T follicular helper cell (primary cell): ENCODE data around the gene TTC8.

Experiments
- DNase-seq: peaks from one replicate; pipeline ENCODE4 v3.0.0-alpha.2; 2020; ENCODE audit warnings: low read depth

Gene TTC8

DNA sequence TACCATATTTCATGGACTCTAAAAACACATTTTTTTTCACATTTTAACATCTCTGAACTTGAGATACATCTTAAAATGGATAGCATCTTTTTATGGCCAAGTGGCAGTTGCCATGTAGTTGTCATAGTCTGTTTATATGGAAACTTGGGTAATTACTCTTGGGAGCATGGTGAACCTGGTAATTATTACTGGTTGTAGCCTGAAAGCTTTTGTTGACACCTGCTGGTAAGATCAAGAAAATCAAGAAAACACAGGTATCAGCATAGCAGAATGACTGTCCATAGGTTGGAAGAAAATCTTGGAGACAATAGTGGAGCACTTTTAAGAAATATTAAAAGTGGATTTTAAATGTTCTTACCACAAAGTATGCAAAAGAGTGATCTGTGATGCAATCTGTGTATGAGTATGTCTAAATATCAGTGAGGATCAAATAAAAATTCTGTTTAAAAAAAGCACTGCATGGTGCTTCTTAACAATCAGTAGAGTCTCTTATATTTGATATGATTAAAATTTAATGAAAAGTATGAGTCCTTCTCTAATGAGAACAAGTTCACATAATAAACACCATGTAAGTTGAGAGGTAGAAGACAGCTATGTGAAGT is 44.2 kb downstream of the TTC8 start:
- DNase-seq = no peak

DNA sequence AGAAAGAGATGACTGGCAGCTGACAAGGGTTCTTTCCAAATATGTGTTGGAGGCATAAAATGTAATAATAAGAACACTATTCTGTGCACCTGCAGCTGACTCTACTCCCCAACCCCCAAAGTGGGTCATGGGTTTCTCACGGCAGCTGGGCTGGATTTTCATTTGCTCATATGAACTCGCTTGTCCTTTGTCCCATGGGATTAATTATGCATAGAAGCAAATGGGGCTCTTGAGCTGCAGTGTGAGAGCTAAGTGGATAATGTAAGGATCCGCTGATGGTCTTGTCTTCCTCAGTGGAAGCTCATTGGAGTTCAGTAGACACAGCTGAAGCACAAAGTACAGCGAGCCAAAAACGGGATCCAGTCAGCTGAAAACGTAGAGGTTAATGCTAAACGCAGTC is 46.3 kb downstream of the TTC8 start:
- DNase-seq = no peak

DNA sequence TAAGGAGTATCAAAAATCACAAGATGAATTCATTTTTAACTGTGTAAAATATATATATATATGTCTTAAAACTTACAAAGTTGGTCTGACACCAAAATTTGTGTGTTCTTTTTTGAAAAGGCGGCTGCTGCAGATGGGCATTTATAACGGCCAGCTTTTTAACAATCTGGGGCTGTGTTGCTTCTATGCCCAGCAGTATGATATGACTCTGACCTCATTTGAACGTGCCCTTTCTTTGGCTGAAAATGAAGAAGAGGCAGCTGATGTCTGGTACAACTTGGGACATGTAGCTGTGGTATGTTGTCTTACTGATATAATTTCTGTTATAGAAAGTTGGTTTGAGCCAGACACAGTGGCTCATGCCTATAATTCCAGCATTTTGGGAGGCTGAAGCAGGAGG is 47.0 kb downstream of the TTC8 start:
- DNase-seq = no peak

DNA sequence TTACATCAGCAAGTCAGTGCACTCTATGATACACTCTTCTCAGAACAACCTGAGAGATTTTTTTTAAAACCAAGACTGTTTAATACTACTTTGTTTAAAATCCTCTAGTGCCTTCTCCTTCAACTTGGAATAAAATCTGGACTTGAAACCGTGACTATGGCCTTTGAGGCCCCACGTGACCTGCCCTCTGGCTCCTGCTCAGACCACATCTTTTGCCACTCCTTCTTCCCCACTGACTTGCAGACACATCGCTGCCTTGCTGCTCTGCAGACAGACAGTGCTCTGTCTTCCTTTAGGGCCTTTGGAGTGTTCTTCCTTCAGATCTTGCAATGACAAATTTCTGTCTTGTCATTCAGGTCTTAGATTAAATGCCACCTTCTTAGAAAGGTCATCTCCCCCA is 48.5 kb downstream of the TTC8 start:
- no peak for DNase-seq

DNA sequence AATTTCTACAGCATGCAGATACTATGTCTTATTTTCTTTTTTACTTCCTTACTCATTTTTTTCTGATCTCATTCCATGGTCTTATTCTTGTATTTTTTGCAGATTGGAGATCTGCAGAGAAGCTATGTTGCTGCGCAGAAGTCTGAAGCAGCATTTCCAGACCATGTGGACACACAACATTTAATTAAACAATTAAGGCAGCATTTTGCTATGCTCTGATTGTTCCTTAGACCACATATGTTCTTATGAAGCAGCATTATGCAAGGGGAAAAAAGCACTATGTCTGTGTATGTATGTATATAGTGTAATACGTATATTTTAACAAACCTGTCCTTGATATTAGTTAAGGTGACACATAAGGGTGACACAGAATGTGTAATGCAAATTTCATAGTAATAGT is 52.7 kb downstream of the TTC8 start:
- DNase-seq = no peak

DNA sequence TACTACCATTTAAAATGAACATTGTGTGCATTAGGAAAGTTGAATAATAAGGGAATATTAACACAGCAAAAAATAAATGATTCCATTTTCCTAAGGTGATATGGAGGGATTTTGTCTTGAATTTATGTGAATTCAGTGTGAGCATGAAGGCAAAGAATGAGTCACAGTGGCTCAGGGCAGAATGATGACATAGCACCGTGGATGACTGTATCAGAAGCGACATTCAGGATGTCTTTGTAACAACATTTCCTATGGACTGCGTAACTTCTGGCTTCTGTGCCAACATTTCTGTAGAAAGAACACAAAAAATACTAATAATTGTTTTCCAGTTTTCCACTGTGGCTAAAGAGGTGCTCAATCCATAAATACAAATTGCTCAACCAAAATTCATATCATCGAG is 54.6 kb downstream of the TTC8 start:
- DNase-seq = no peak

DNA sequence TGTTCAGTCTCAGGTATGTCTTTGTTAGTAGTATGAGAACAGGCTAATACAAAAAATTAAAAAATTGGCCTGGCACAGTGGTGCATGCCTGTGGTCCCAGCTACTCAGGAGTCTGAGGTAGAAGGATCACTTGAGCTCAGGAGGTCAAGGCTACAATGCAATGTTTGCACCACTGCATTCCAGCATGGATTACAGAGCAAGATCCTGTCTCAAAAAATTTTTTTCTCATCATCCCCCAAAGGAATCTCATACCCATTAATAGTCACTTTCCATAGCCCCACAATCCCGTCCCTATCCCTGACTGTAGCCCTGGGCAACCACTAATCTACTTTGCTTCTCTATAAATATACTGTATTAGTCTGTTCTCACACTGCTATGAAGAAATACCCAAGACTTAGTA is 57.8 kb downstream of the TTC8 start:
- DNase-seq = no peak

DNA sequence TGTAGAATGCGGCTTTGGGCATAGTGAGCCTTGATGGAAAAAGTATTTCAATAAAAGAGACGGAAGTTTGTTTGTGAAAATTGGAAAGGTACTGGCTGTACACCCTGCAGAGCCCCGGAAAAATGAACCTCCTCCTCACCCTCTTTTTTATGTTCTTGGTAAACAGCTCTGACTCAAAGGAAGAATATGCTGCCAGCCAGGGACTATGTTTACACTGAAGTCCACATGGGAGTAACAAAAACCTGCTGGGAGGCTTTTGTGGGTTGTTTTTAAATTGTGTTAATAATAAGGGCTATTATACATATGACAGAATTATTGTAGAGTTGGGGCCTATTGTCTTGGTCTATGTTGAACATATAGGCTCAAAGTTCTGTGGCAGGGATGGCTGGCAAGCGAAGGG is 70.7 kb downstream of the TTC8 start:
- no peak for DNase-seq

DNA sequence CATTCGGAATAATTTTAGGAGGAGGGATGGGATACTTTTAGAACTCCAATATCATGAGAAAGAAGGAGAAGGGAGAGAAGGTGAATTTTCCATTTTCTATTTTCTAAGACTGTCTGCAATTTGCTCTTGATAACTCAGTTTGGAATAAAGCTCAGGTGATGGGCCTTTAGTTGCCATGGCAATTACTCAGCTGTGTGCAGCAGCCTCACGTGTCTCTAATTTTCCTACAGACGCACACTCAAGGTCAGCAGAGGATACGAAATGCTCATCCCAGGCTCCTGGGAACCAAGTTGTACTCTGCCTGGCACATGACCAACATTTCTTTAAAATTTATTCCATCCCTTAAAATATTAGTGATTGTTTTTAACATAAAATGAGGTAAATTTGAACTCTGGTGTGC is 76.7 kb downstream of the TTC8 start:
- DNase-seq = no peak

DNA sequence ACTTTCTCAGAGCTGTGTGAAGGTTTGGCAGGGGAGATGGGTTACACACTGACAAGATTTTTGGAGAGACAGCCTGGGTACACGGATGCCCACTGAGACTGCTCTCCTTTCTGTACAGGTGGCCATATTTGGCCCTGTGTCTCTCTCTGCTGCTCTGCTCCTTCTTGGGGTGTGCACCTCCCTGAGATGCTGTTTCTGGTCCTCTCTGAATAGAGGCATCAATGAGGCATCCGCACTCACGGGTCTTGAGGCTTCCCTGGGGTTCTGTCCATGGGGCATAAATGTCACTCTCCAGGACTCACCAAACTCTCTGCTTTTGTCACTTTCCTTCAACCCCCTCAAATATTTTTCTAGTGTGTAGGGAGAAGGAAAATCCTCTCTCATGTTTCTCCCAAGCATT is 77.5 kb downstream of the TTC8 start:
- DNase-seq = no peak

DNA sequence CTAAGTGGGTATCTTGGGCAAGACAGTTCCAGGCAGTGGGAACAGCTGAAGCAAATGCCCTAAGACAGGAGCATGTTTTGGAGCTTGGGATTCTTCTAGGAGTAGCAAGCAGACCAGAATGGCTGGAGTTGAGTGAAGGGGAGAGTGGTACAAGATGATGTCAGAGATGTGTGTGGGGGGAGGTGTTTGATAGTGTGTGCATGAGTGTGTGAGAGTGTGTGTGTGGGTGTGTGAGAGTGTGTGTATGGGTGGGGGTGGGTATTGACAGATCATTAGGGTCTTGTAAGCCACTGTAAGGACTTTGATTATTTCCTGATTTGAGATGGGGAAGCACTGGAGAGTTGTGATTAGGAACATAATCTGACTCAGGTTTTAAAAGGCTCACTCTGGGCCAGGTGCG is 78.4 kb downstream of the TTC8 start:
- no peak for DNase-seq

DNA sequence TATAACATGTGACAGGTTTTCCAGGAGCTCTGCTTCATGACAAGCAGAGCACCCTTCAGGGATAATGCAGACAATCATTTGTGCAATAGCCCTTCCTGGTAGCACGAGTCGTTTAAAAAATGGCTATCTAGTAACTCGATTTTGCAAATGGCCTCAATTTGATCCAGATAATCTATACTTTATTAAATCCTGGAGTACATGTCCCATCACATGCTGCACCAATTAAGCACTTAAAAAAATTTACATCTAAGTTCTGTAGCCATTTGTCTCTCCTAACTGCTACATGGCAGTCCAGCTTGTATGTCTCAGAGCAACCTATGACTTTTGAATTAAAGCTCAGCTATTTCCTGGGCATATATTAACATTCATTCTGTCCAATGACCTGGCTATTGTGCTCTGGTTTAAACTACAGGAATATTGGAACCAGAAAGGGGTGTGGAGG is 79.8 kb downstream of the TTC8 start:
- DNase-seq = no peak

DNA sequence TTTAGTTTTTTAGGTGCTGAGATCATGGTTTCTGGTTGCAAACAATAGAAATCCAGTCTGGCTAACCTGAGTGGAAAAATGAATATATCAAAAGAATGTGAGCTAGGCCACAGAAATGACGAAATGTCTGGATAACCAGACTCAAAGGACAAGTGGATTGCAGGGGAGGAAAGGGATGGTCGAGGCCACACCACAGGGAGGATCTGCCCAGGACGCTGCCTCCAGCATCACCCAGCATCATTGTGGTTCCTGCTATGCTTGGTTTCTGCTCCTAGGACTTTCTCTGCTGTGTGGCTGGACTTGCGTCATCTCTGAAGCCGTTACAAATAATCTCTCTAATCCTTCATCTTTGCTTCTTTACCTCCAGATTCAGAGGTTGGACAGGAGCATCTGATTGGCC is 80.4 kb downstream of the TTC8 start:
- no peak for DNase-seq

DNA sequence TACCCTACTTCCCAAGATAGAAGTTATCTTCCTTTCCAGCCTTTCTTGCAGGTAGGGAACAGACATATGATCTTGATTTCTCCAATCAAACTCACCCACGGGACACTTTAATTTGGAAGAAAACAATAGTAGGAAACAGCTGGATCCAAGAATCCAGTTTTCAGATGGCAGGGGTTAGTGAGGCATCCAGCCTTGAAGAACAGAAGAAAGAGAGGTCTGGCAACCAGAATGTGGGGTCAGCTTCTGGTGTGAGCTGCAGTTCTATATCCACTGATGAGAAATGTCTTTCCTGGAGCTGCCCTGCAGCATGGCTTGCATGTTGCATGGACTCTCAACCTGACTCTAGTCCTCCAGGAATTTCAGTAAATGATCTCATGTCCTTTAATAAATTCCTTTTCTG is 83.8 kb downstream of the TTC8 start:
- no peak for DNase-seq

DNA sequence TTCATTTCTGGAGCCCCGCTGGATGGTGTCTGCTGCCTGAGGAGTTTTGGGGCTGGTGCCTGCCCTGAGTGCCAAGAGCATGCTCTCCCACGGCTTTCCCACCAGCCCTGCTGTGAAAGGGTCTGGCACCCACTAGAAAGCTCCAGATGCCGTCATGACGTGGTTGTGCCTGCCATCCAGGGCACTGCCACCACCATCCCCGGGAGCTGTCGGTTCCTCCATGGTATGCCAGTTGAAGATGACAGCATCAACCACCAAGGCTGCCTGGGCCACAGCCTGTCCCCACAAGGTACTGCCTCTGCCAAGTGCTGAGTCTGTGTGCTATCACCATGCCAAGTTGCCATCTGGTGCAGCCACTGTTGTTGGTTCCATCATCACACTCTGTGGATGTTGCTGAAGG is 85.9 kb downstream of the TTC8 start:
- DNase-seq = no peak

DNA sequence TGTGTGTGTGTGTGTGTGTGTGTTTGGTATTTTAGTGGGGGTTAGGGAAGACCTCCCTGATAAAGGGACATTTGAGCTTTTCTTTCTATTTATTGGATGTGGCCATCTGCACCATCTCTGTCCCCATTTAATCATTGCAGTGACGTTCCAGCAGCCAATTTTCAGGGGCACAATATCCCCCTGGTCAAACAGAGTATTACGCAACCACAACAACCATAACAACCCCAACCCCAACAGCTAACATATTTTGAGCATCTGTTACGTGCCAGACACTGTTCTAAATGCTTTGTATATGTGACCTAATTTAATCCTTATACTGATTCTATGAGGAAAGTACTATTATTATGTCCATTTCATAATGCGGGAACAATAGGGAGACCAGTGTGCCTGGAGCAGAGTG is 87.4 kb downstream of the TTC8 start:
- DNase-seq = no peak

DNA sequence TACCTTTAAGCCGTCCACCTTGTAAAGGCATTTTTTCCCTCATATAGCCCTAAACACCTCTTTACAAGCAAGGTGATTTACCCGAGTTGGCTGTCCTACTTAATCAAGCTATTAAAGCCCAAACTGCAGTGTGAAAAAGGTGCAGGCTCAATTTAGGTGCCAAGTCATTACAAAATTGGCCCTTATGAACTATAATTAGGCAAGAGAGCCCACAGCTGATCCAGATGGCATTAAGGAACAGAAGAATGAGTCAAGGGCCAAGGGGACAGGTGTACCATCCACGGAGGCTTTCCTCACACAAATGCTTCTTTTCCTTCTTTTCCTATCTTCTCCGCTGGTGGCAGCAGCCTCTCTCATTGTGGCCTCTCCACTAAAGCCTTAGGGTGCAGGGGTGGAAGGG is 90.5 kb downstream of the TTC8 start:
- DNase-seq = no peak

DNA sequence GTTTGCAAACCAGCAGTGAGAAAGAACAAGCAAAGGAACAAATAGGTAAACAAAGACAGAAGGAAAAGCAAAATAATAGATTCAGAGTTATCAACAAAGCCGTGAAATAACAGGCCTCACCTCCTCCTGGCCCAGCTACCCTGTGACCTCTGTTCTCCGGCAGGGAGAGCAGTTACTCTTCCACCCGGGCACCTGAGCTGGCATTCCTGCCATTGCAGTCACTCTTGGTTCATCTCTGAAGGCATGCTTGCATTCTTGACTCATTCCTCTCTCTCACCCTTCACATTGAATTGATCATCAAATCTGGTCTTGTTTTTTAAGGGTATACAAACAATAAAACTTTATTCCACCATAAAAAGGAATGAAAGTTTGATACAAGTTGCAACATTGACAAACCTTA is 95.1 kb downstream of the TTC8 start:
- DNase-seq = no peak
